HG03558 (cell line): ENCODE data around the gene POLE2.
"Not testable (repeated sequence)": the region's sequence is repeated elsewhere in the genome, so short reads cannot be mapped to it uniquely, and the experiment has no call there.

Source experiments
- ATAC-seq: cut with Tn5 transposase; IDR thresholded peaks from one replicate; pipeline ENCODE4 v1.9.1; 2021; ENCODE audit warnings: moderate number of reproducible peaks; ENCODE audit not compliant: unreplicated experiment; ENCODE audit errors: extremely low read depth

POLE2 gene

DNA sequence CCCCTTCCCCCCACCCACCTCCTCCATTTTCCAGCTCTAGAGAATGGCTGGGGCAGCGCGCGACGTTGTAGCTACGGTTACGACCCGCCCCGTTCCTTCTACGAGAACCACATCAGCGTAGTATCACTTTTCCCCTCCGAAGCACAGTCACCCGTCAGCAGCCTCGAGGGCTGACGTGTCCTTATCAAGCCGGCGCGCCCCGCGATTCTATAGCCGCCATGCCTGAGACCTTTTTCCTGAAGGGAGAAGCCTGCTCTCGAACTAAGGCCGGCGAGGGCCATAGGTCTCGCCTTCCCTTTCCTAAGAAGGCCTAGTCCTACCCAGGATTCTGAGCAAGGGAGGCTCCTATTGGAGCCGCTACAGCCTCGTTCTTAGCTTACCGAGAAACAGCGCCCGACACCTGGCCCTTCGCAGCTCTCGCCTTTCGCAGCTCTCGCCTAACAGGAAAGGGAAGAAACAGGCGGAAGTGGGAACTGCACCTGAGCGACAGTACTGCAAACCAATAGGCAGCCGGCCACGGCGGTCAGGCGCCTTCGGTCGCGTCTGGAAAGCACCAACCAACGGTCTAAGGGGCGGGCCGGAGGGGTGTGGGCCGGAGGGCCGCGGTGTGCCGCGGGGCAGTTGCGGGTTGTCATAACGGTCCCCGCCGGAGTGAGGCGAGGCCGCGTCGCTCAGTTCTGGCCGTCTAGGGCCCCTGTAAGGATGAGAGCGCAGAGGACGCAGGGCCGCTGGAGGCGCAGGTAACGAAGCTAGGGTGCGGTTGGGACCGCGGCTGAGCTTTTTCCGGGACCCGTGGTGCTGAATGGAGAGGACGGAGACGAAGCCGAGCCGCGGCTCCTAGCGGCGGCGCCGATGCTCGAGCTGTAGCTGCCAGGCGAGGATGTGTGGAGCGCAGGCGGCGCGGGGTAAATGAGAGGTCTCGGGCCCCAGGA is 67.6 kb downstream of the POLE2 start, which contains the start of the genes MGAT2 and RPL36AL:
Gene MGAT2 (plus strand): TSS at position 618 of the 932 bp plus-strand sequence. CDS start 470 bp downstream, outside the sequence.
Gene RPL36AL (minus strand): TSS at position 445 of the 932 bp plus-strand sequence. CDS start 1,522 bp downstream, outside the sequence.
- ATAC-seq = peak; percentile 88

DNA sequence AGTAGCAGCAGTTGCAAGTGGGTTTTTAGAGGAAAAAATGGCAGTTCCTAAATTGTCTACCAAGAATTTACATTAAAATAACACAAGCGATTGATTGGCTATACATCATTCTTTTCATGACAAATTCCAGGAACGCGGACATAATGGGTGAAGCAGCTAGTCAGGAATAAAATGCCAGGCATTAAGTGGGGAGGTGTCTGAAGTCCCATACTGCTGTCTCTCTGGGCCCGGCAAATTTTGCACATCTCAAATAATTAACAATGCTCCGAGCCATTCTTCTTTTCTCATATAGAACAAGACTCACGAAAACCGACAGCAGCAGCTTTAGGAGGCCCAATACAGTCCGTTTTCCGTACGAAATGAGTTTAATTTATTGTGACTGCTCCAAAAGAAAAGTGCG is 68.3 kb downstream of the POLE2 start:
- no peak for ATAC-seq

DNA sequence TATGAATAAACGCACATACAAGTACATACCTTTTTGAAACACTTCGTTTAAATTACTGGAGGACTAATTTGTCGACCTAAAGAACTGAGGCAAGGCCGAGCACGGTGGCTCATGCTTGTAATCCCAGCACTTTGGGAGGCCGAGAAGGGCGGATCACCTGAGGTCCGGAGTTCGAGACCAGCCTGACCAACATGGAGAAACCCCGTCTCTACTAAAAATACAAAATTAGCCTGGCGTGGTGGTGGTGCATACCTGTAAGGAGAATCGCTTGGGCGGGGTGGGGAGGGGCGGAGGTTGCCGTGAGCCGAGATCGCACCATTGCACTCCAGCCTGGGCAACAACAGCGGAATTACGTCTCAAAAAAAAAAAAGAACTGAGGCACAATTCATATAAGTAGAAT is 68.7 kb downstream of the POLE2 start:
- ATAC-seq = not testable (repeated sequence)

DNA sequence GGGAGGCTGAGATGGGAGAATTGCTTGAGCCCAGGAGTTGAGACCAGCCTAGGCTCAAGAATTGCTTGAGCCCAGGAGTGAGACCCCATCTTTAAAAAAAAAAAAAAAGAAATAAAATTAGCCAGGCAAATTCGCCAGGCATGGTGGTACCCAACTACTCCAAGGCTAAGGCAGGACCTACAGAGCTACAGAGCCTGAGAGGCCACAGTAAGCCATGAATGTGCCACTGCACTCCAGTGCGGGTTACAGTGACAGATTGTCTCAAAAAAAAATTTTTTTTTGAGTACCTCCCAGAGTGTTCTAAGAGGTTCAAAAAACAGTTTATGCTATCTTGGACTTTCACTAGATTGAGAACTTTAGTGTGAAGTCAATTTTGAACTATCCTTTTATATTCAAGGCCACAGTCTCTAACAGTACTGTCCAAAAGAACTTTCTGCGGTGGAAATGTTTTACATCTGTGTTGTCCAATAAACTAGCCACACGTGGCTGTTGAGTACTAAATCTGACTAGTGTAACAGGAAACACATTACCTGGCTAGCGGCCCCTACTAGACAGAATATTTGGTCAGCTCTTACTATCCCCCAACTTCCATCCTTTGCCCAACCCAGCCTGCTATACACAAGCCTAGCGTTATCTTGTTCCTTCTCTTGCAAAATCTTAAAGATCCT is 70.0 kb downstream of the POLE2 start:
- ATAC-seq = no peak

- ATAC-seq = no peak
Observed at GRCh38 chr14:49615776-49616175, 72.2 kb downstream of the POLE2 start.

DNA sequence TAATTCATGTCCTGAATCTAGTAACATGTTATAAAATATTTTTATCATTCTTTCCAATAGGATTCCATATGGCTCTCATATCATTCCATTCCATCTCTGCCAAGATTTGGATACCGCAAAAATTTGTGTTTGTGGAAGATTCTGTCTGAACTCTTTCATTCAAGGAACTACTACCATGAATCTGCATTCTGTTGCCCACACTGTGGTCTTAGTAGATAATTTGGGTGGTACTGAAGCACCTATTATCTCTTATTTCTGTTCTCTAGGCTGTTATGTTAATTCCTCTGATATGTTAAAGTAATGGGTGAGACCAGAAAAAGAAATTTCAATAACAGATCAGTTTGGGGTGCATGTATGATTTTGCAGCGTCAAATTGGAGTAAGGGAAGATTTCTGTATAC is 73.8 kb downstream of the POLE2 start:
- ATAC-seq = no peak

DNA sequence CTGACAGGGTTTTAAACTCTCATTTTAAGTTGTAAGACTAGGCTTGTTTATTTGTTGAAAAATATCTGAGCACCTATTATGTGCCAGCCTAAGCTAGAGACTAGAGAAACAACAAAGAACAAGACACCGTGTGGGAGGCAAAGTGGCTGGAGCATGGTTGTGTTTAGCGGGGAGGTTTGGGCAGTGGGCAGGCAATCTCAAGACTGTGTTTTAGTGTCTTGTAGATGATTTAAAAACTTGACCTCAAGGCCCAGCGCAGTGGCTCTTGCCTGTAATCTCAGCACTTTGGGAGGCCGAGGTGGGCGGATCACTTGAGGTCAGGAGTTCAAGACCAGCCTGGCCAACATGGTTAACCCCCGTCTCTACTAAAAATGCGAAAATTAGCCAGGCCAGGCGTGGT is 75.3 kb downstream of the POLE2 start:
- ATAC-seq = no peak

GRCh38 chr14:49612251-49612650 is 75.8 kb downstream of the POLE2 start:
- ATAC-seq = no peak

DNA sequence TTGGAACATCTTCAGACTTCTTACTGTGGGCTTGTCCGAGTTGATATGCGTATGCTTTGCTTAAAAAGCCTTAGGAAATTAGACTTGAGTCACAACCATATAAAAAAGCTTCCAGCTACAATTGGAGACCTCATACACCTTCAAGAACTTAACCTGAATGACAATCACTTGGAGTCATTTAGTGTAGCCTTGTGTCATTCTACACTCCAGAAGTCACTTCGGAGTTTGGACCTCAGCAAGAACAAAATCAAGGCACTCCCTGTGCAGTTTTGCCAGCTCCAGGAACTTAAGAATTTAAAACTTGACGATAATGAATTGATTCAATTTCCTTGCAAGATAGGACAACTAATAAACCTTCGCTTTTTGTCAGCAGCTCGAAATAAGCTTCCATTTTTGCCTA is 80.4 kb downstream of the POLE2 start:
- no peak for ATAC-seq

DNA sequence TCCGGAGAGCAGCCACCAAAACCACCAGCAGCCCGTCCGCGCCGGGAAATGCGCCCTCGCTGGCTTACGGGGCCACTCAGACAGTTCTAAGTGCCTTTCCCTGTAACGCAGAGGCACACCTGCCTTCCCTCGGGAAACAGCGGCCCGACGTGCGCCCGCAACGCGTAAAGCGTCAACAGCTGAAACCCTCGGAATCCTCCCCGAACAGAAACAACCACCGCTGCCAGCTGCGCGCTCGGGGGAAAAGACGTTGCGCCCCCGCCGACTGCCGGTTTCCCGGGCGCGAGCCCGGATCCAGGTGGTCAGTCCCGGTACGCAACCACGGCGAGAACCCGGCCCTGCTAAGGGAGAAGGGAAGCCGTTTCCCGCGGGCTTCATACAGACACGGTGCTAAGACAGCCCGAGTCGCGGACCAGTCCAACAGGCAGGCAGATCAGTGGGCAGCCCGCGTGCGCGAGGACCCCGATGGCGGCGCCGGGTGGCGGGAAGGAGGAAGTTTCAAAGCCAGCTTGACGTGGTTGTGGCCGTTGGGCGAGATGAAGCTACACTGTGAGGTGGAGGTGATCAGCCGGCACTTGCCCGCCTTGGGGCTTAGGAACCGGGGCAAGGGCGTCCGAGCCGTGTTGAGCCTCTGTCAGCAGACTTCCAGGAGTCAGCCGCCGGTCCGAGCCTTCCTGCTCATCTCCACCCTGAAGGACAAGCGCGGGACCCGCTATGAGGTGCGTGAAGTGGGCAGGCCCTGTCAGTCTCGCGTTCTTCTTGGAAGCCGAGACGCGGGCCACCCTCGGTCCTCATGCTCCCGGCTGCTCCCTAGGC is 89.3 kb downstream of the POLE2 start, which contains the start of gene LRR1:
Gene LRR1 (plus strand): TSS at position 456 of the 816 bp plus-strand sequence. CDS start 81 bp downstream, at position 537.
- peak; percentile 42 for ATAC-seq

DNA sequence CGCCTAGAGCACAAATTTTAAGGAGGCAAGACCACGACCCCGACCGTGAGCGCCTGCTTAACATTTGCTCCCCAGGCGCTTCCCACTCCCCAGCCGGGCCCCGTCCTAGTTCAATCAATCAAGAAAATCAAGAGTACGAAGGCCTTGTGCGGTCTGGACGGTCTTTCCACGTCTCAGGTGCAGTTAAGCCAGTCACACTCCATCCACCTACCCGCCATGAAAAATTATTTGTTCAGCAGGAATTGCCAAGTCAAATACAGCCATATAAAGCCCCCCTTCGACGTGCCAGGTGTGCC is 89.9 kb downstream of the POLE2 start:
- ATAC-seq = no peak

DNA sequence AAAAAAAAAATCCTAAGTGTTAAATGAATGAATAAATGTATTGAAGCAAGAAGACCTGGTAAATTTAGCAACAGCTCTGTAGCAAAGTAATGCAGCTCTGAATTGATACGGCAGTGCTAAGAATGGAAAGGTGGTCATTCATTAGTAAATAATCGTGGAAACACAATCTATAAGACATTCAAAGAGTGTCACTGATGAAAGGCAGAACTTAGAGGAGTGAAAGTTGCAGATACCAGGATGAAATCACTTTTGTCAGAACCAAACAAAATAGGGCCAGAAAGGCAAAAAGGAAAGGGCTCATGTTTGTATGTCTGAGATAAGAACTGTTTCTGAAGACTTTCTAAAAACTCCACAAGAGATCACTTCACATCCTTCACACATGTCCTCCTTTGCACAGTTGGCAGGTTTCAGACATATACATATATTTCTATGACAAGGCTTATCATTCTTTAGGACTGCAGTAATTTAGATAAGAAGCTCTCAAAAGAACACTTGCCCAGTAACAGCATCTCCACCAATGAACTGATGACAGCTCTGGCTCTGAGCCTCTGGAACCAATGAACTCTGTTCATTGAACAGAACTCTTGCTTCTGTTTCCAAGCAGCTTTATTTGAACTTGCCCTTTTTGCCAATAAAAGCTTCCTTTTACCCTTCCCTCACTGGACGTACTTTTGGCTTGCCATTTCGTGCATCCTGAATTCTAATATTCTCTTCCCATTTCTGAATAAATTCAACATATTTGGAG is 93.5 kb downstream of the POLE2 start:
- ATAC-seq = no peak
